BLaER1 (cell line): ENCODE results near the gene TNPO2.

ENCODE experiments used
- H3K27ac ChIP-seq: shearing (Covaris generic); formaldehyde crosslinking; 2 replicates; pipeline ENCODE4 v1.8.1; 2022
- H3K27me3 ChIP-seq: shearing (Covaris generic); formaldehyde crosslinking; 2 replicates; pipeline ENCODE4 v1.8.1; 2022
- H3K36me3 ChIP-seq: shearing (Covaris generic); formaldehyde crosslinking; 2 replicates; pipeline ENCODE4 v1.8.1; 2022
- H3K4me1 ChIP-seq: shearing (Covaris generic); formaldehyde crosslinking; 2 replicates; pipeline ENCODE4 v1.8.1; 2022
- H3K4me2 ChIP-seq: shearing (Covaris generic); formaldehyde crosslinking; 2 replicates; pipeline ENCODE4 v1.8.1; 2022
- H3K4me3 ChIP-seq: shearing (Covaris generic); formaldehyde crosslinking; 2 replicates; pipeline ENCODE4 v1.8.1; 2022
- H3K9ac ChIP-seq: shearing (Covaris generic); formaldehyde crosslinking; 2 replicates; pipeline ENCODE4 v1.8.1; 2022
- H3K9me3 ChIP-seq: shearing (Covaris generic); formaldehyde crosslinking; 2 replicates; pipeline ENCODE4 v1.8.1; 2022
- H4K20me1 ChIP-seq: shearing (Covaris generic); formaldehyde crosslinking; 2 replicates; pipeline ENCODE4 v1.8.1; 2022
- Cebpa-rat ChIP-seq: shearing (Covaris generic); IDR thresholded peaks from 2 replicates; pipeline ENCODE4 v1.8.1; 2022

Gene TNPO2

GRCh38 chr19:12723641-12724426 lies at the start of gene TNPO2:
TNPO2 (minus strand) TSS chr19:12723932; CDS start chr19:12720977, 2,955 bp downstream.
- peak within 1 kb of the TSS; percentile 98 for H3K9ac ChIP-seq
- H3K36me3 ChIP-seq = peaks cover 39% of the 10 kb centered on the region
- TF ChIP-seq Cebpa-rat = no peak
- peaks cover 26% of the 10 kb centered on the region for H3K4me1 ChIP-seq
- H3K4me2 ChIP-seq = peak within 1 kb of the TSS; percentile 94
- peaks cover 34% of the 10 kb centered on the region for H4K20me1 ChIP-seq
- H3K27ac ChIP-seq = peak within 1 kb of the TSS; percentile 99
- no peaks in the 10 kb centered on the region for H3K9me3 ChIP-seq
- H3K27me3 ChIP-seq = no peaks in the 10 kb centered on the region
- peak within 1 kb of the TSS; percentile 82 for H3K4me3 ChIP-seq

- Histone ChIP-seq H3K27me3 (no peaks in the 10 kb centered on the region), H3K4me3 (no peak overlapping the region), H3K36me3 (peaks cover 5% of the 10 kb centered on the region; the same call in 1 of the 2 replicates), H3K4me2 (no peak overlapping the region), H3K9ac (no peak overlapping the region), H4K20me1 (no peaks in the 10 kb centered on the region), H3K4me1 (peaks cover 37% of the 10 kb centered on the region), H3K9me3 (no peaks in the 10 kb centered on the region), H3K27ac (no peak overlapping the region)
- no peak for TF ChIP-seq Cebpa-rat
Observed at GRCh38 chr19:12772323-12772722, 48.6 kb upstream of the TNPO2 start.

- H3K27ac ChIP-seq = no peak overlapping the region
- no peak overlapping the region for H3K9ac ChIP-seq
- no peak for TF ChIP-seq Cebpa-rat
- no peaks in the 10 kb centered on the region for H3K9me3 ChIP-seq
- H3K27me3 ChIP-seq = no peaks in the 10 kb centered on the region
- no peak overlapping the region for H3K4me2 ChIP-seq
- no peaks in the 10 kb centered on the region for H4K20me1 ChIP-seq
- H3K36me3 ChIP-seq = peaks cover 5% of the 10 kb centered on the region; the same call in 1 of the 2 replicates
- H3K4me1 ChIP-seq = peaks cover 37% of the 10 kb centered on the region
- H3K4me3 ChIP-seq = no peak overlapping the region
Observed at GRCh38 chr19:12770922-12771321, 47.2 kb upstream of the TNPO2 start.

- TF ChIP-seq Cebpa-rat = no peak
- peaks cover 36% of the 10 kb centered on the region for H3K4me1 ChIP-seq
- H3K4me3 ChIP-seq = peak overlapping the region; percentile 36; the same call in 1 of the 2 replicates
- H3K4me2 ChIP-seq = peak overlapping the region; percentile 88
- no peaks in the 10 kb centered on the region for H3K27me3 ChIP-seq
- H3K9ac ChIP-seq = peak overlapping the region; percentile 52; the same call in 1 of the 2 replicates
- peak overlapping the region; percentile 62; the same call in 1 of the 2 replicates for H3K27ac ChIP-seq
- H3K36me3 ChIP-seq = peaks cover 13% of the 10 kb centered on the region; the same call in 1 of the 2 replicates
- no peaks in the 10 kb centered on the region for H4K20me1 ChIP-seq
- no peaks in the 10 kb centered on the region for H3K9me3 ChIP-seq
Observed at GRCh38 chr19:12769689-12770088, 46.0 kb upstream of the TNPO2 start.

GRCh38 chr19:12767666-12768065 lies 43.9 kb upstream of the TNPO2 start:
- peaks cover 28% of the 10 kb centered on the region for H3K36me3 ChIP-seq
- H3K4me1 ChIP-seq = peaks cover 25% of the 10 kb centered on the region
- no peaks in the 10 kb centered on the region for H3K9me3 ChIP-seq
- no peak overlapping the region for H3K4me2 ChIP-seq
- no peaks in the 10 kb centered on the region for H4K20me1 ChIP-seq
- H3K9ac ChIP-seq = no peak overlapping the region
- no peak for TF ChIP-seq Cebpa-rat
- no peaks in the 10 kb centered on the region for H3K27me3 ChIP-seq
- H3K27ac ChIP-seq = no peak overlapping the region
- no peak overlapping the region for H3K4me3 ChIP-seq

- H4K20me1 ChIP-seq = no peaks in the 10 kb centered on the region
- H3K27ac ChIP-seq = no peak overlapping the region
- no peak for TF ChIP-seq Cebpa-rat
- H3K9ac ChIP-seq = no peak overlapping the region
- H3K4me3 ChIP-seq = no peak overlapping the region
- H3K4me2 ChIP-seq = no peak overlapping the region
- H3K27me3 ChIP-seq = no peaks in the 10 kb centered on the region
- peaks cover 30% of the 10 kb centered on the region for H3K36me3 ChIP-seq
- H3K9me3 ChIP-seq = no peaks in the 10 kb centered on the region
- peaks cover 25% of the 10 kb centered on the region for H3K4me1 ChIP-seq
Observed at GRCh38 chr19:12767150-12767549, 43.4 kb upstream of the TNPO2 start.

- Histone ChIP-seq H3K4me1 (peaks cover 25% of the 10 kb centered on the region), H3K4me3 (peak overlapping the region; percentile 59), H3K36me3 (peaks cover 30% of the 10 kb centered on the region), H3K9me3 (no peaks in the 10 kb centered on the region), H3K4me2 (peak overlapping the region; percentile 80), H4K20me1 (no peaks in the 10 kb centered on the region), H3K27me3 (no peaks in the 10 kb centered on the region), H3K27ac (no peak overlapping the region), H3K9ac (peak overlapping the region; percentile 53; the same call in 1 of the 2 replicates)
- TF ChIP-seq Cebpa-rat = no peak
Observed at GRCh38 chr19:12766051-12766521, 42.4 kb upstream of the TNPO2 start.

GRCh38 chr19:12764698-12765097 lies 41.0 kb upstream of the TNPO2 start:
- peaks cover 30% of the 10 kb centered on the region for H3K36me3 ChIP-seq
- peaks cover 16% of the 10 kb centered on the region for H3K4me1 ChIP-seq
- no peak overlapping the region for H3K27ac ChIP-seq
- no peaks in the 10 kb centered on the region for H4K20me1 ChIP-seq
- no peak overlapping the region for H3K4me2 ChIP-seq
- H3K27me3 ChIP-seq = no peaks in the 10 kb centered on the region
- H3K9me3 ChIP-seq = no peaks in the 10 kb centered on the region
- no peak overlapping the region for H3K4me3 ChIP-seq
- TF ChIP-seq Cebpa-rat = no peak
- H3K9ac ChIP-seq = no peak overlapping the region

GRCh38 chr19:12763100-12763499 lies 39.4 kb upstream of the TNPO2 start:
- H3K9ac ChIP-seq = no peak overlapping the region
- no peaks in the 10 kb centered on the region for H3K9me3 ChIP-seq
- peaks cover 30% of the 10 kb centered on the region for H3K36me3 ChIP-seq
- H3K27ac ChIP-seq = no peak overlapping the region
- H4K20me1 ChIP-seq = no peaks in the 10 kb centered on the region
- peaks cover 10% of the 10 kb centered on the region for H3K4me1 ChIP-seq
- H3K4me2 ChIP-seq = no peak overlapping the region
- TF ChIP-seq Cebpa-rat = no peak
- no peak overlapping the region for H3K4me3 ChIP-seq
- H3K27me3 ChIP-seq = no peaks in the 10 kb centered on the region

GRCh38 chr19:12759686-12760085 lies 36.0 kb upstream of the TNPO2 start:
- Histone ChIP-seq H4K20me1 (no peaks in the 10 kb centered on the region), H3K27ac (no peak overlapping the region), H3K4me3 (no peak overlapping the region), H3K27me3 (no peaks in the 10 kb centered on the region), H3K4me2 (no peak overlapping the region), H3K4me1 (peaks cover 22% of the 10 kb centered on the region), H3K9me3 (no peaks in the 10 kb centered on the region), H3K9ac (no peak overlapping the region), H3K36me3 (peaks cover 17% of the 10 kb centered on the region)
- TF ChIP-seq Cebpa-rat = no peak
